ENCODE results near the gene LBHD1. TPM values are rescaled to one million over a fixed set of nuclear protein-coding genes. Genes with fewer than 3 reads are reported as not detected.

LBHD1 gene
- polyA plus RNA-seq, 3 donors: 1.9 to 9.1 (median 2.9) TPM

GRCh38 chr11:62632492-62632891 lies 39.6 kb downstream of the LBHD1 start:
- Histone ChIP-seq H3K4me1 (ENCODE audit: control insufficient read depth in 1 of 2, insufficient read depth in 2 of 2, low read length in 2 of 2) (no peaks in the 10 kb centered on the region), H2AFZ (ENCODE audit: insufficient read depth, low read depth, low read length, poor library complexity, severe bottlenecking) (no peak overlapping the region), H4K20me1 (ENCODE audit: insufficient read depth, low read length) (no peaks in the 10 kb centered on the region), H3K27me3 (ENCODE audit: control insufficient read depth in 2 of 2, insufficient read depth in 2 of 2, low read length in 2 of 2) (no peaks in the 10 kb centered on the region), H3K4me3 (replicated peaks in 1 of 3; ENCODE audit: low read depth in 2 of 3, low read length in 3 of 3) (no peak overlapping the region), H3K79me2 (ENCODE audit: insufficient read depth, low read length) (peaks cover 7% of the 10 kb centered on the region), H3K4me2 (replicated peaks; ENCODE audit: extremely low read depth, low read length, poor library complexity, severe bottlenecking) (no peak overlapping the region), H3K9ac (ENCODE audit: insufficient read depth, low read length, poor library complexity, severe bottlenecking) (no peak overlapping the region), H3K36me3 (replicated peaks in 1 of 2; ENCODE audit: control insufficient read depth in 1 of 2, insufficient read depth in 2 of 2, low read length in 2 of 2) (peaks cover 84 to 100% of the 10 kb centered on the region in 2 donors), H3K27ac (ENCODE audit: low read depth in 1 of 2, low read length in 2 of 2) (no peak overlapping the region), H3K9me3 (replicated peaks in 1 of 2; ENCODE audit: control insufficient read depth in 1 of 2, insufficient read depth in 1 of 2, low read length in 2 of 2) (no peaks in the 10 kb centered on the region)
- H3K4me3 Mint-ChIP-seq: no peak overlapping the region
- peaks cover 79 to 99% of the 10 kb centered on the region in 2 donors for H3K36me3 Mint-ChIP-seq
- intact Hi-C loops (cut with micrococcal nuclease): no loop called here
- WGBS (ENCODE audit: insufficient coverage): 98% methylated on average over 6 of the region's 6 CpGs
- peaks cover 0 to 2% (median 0%) of the 10 kb centered on the region in 7 donors for H3K9me3 Mint-ChIP-seq
- peaks cover 0 to 3% (median 0%) of the 10 kb centered on the region in 3 donors for H3K27me3 Mint-ChIP-seq (ENCODE audit: low read depth in 3 of 3)
- peaks cover 4% of the 10 kb centered on the region for H3K4me1 Mint-ChIP-seq
- peak overlapping the region in 1 of 7 donors; percentile 47 for H3K27ac Mint-ChIP-seq
- TF ChIP-seq CTCF (IDR thresholded peaks at IDR 0.05): no peak
- DNase-seq: no peak

- TF ChIP-seq CTCF (IDR thresholded peaks at IDR 0.05): no peak
- Histone ChIP-seq H4K20me1 (ENCODE audit: insufficient read depth, low read length) (no peaks in the 10 kb centered on the region), H3K79me2 (ENCODE audit: insufficient read depth, low read length) (no peaks in the 10 kb centered on the region), H3K4me3 (replicated peaks in 1 of 3; ENCODE audit: low read depth in 2 of 3, low read length in 3 of 3) (no peak overlapping the region), H3K9ac (ENCODE audit: insufficient read depth, low read length, poor library complexity, severe bottlenecking) (no peak overlapping the region), H3K9me3 (replicated peaks in 1 of 2; ENCODE audit: control insufficient read depth in 1 of 2, insufficient read depth in 1 of 2, low read length in 2 of 2) (no peaks in the 10 kb centered on the region), H3K4me1 (ENCODE audit: control insufficient read depth in 1 of 2, insufficient read depth in 2 of 2, low read length in 2 of 2) (no peaks in the 10 kb centered on the region), H3K27me3 (ENCODE audit: control insufficient read depth in 2 of 2, insufficient read depth in 2 of 2, low read length in 2 of 2) (no peaks in the 10 kb centered on the region), H3K27ac (ENCODE audit: low read depth in 1 of 2, low read length in 2 of 2) (no peak overlapping the region), H3K36me3 (replicated peaks in 1 of 2; ENCODE audit: control insufficient read depth in 1 of 2, insufficient read depth in 2 of 2, low read length in 2 of 2) (peaks cover 72 to 83% of the 10 kb centered on the region in 2 donors), H3K4me2 (replicated peaks; ENCODE audit: extremely low read depth, low read length, poor library complexity, severe bottlenecking) (no peak overlapping the region), H2AFZ (ENCODE audit: insufficient read depth, low read depth, low read length, poor library complexity, severe bottlenecking) (no peak overlapping the region)
- no peak for DNase-seq
- Mint-ChIP-seq H3K27ac (peak overlapping the region in 1 of 7 donors; percentile 28), H3K4me1 (no peaks in the 10 kb centered on the region), H3K27me3 (ENCODE audit: low read depth in 3 of 3) (peaks cover 0 to 3% (median 1%) of the 10 kb centered on the region in 3 donors), H3K4me3 (no peak overlapping the region), H3K36me3 (peaks cover 75 to 83% of the 10 kb centered on the region in 2 donors), H3K9me3 (peaks cover 0 to 2% (median 0%) of the 10 kb centered on the region in 7 donors)
- intact Hi-C loops (cut with micrococcal nuclease): no loop called here
- WGBS (ENCODE audit: insufficient coverage): 87% methylated on average over 1 of the region's 3 CpGs
These were observed 44.4 kb downstream of the LBHD1 start for GRCh38 chr11:62627713-62628112.
